Endothelial cell of umbilical vein (primary cell): ENCODE data around the gene UBE2M. TPM values are rescaled to one million over a fixed set of nuclear protein-coding genes. Genes with fewer than 3 reads are reported as not detected.
A peak's percentile ranks its signal among the peaks of the same experiment; 100 is the strongest.

Experiments
- BruUV-seq: library from RNA; stranded (reverse); fragments of 400-500 nt; replicated peaks from 2 replicates; lab custom pipeline; 2021; lab: Mats Ljungman, UMichigan
- CTCF ChIA-PET: fragments of 300-600, 350-600 bp; sonication (Branson Sonifier 250); formaldehyde crosslinking; loops from one replicate; lab custom pipeline; 2021; ENCODE audit warnings: antibody characterized with exemption, inconsistent platforms; lab: Charles Lee
- POLR2A ChIA-PET: fragments of 300-600, 350-600 bp; sonication (Branson Sonifier 250); formaldehyde crosslinking; loops from one replicate; lab custom pipeline; 2021; ENCODE audit warnings: antibody characterized with exemption, inconsistent platforms; lab: Charles Lee
- DNase-seq: peaks from one replicate; pipeline ENCODE4 v3.0.0-alpha.2; 2011; ENCODE audit warnings: low read depth, low spot score
- FAIRE-seq: peaks from 2 replicates; lab custom pipeline; 2011; peaks lifted over from hg19 to GRCh38; lab: Jason Lieb, UNC
- H2AFZ ChIP-seq: 2 replicates; pipeline ENCODE4 v1.6.0; 2012; ENCODE audit warnings: low read depth, low read length, control low read depth, inconsistent platforms
- H3K27ac ChIP-seq: 2 replicates; pipeline ENCODE4 v1.5.1; 2011; ENCODE audit warnings: low read depth, mild to moderate bottlenecking, control low read depth, low read length, moderate library complexity; ENCODE audit not compliant: insufficient read depth
- H3K27me3 ChIP-seq, 2 experiments: 2 replicates each; pipeline versions ENCODE4 v1.6.0 to v1.6.1; 2011; ENCODE audit warnings: low read length in 2 of 2, mixed read lengths in 1 of 2; ENCODE audit not compliant: control insufficient read depth in 2 of 2, insufficient read depth in 2 of 2
- H3K36me3 ChIP-seq, 2 experiments: 2 replicates in 1 of 2; 3 replicates in 1 of 2; pipeline ENCODE4 v1.5.1; 2011; ENCODE audit warnings: low read length in 2 of 2, mild to moderate bottlenecking in 1 of 2, moderate library complexity in 1 of 2; ENCODE audit not compliant: control insufficient read depth in 2 of 2, insufficient read depth in 2 of 2; ENCODE audit errors: extremely low read depth in 1 of 2
- H3K4me1 ChIP-seq: 3 replicates; pipeline ENCODE4 v1.5.1; 2011; ENCODE audit warnings: mild to moderate bottlenecking, low read length; ENCODE audit not compliant: control insufficient read depth, insufficient read depth; ENCODE audit errors: extremely low read depth
- H3K4me2 ChIP-seq: 2 replicates; pipeline ENCODE4 v1.6.1; 2011; ENCODE audit warnings: low read length, control low read depth, mixed read lengths; ENCODE audit not compliant: insufficient read depth
- H3K4me3 ChIP-seq, 3 experiments: fragments of 200-600 bp in 1 of 3; sonication (generic), shearing (Covaris generic) in 1 of 3; replicated peaks in 1 of 3; 2 replicates each; pipeline ENCODE4 v1.5.1; 2011 to 2016; ENCODE audit warnings: control low read depth in 3 of 3, low read length in 3 of 3, mild to moderate bottlenecking in 2 of 3, inconsistent platforms in 1 of 3, low read depth in 1 of 3, moderate library complexity in 1 of 3; ENCODE audit not compliant: insufficient read depth in 1 of 3
- H3K79me2 ChIP-seq: 2 replicates; pipeline ENCODE4 v1.6.0; 2012; ENCODE audit warnings: low read length, inconsistent platforms; ENCODE audit not compliant: control insufficient read depth, insufficient read depth
- H3K9ac ChIP-seq: replicated peaks from 2 replicates; pipeline ENCODE3; 2011; ENCODE audit warnings: low read length, control low read depth; ENCODE audit not compliant: insufficient read depth; ENCODE audit errors: extremely low read depth
- H3K9me1 ChIP-seq: replicated peaks from 3 replicates; pipeline ENCODE4 v1.6.0; 2011; ENCODE audit warnings: mild to moderate bottlenecking, low read length; ENCODE audit not compliant: control insufficient read depth, insufficient read depth; ENCODE audit errors: extremely low read depth
- H3K9me3 ChIP-seq: replicated peaks from 2 replicates; pipeline ENCODE4 v1.5.1; 2012; ENCODE audit warnings: low read length, inconsistent platforms; ENCODE audit not compliant: control insufficient read depth, insufficient read depth
- H4K20me1 ChIP-seq: replicated peaks from 2 replicates; pipeline ENCODE3; 2011; ENCODE audit warnings: mild to moderate bottlenecking, low read length; ENCODE audit not compliant: control insufficient read depth, insufficient read depth; ENCODE audit errors: extremely low read depth
- EZH2 ChIP-seq: IDR thresholded peaks from 2 replicates; pipeline ENCODE4 v1.6.1; 2012; ENCODE audit warnings: borderline replicate concordance, low read depth, mild to moderate bottlenecking, moderate library complexity, low read length, inconsistent platforms; ENCODE audit not compliant: severe bottlenecking
- FOS ChIP-seq: IDR thresholded peaks from 2 replicates; pipeline ENCODE4 v1.6.1; 2011; ENCODE audit warnings: mild to moderate bottlenecking, low read length, moderate library complexity, borderline replicate concordance; ENCODE audit not compliant: insufficient read depth
- GATA2 ChIP-seq: IDR thresholded peaks from 2 replicates; pipeline ENCODE4 v1.7.0; 2011; ENCODE audit warnings: low read depth, mild to moderate bottlenecking, moderate library complexity, mixed read lengths, low read length; ENCODE audit not compliant: insufficient read length, insufficient read depth
- JUN ChIP-seq: IDR thresholded peaks from 2 replicates; pipeline ENCODE4 v1.6.1; 2011; ENCODE audit warnings: borderline replicate concordance, low read depth; ENCODE audit not compliant: insufficient read length, insufficient read depth
- MYC ChIP-seq: IDR thresholded peaks from one replicate; pipeline ENCODE4 v1.6.1; 2011; ENCODE audit warnings: mild to moderate bottlenecking, low read depth, low read length
- POLR2A ChIP-seq: IDR thresholded peaks from 2 replicates; pipeline ENCODE4 v1.6.1; 2012; ENCODE audit warnings: low read depth, mild to moderate bottlenecking, control low read depth, low read length
- POLR2AphosphoS5 ChIP-seq: IDR thresholded peaks from 2 replicates; pipeline ENCODE4 v1.6.1; 2012; ENCODE audit warnings: low read depth, mild to moderate bottlenecking, control low read depth, low read length, moderate library complexity; ENCODE audit not compliant: insufficient read depth
- dilution Hi-C: fragments of 300-500 bp; cut with MboI; formaldehyde crosslinking; loops from one replicate; pipeline ENCODE4 v1.15.0; 2019; ENCODE audit warnings: low sequenced_read_pairs; ENCODE audit not compliant: extremely low pct_ligation_motif_present
- intact Hi-C: fragments of 100-400 bp; cut with micrococcal nuclease; formaldehyde crosslinking; loops from one replicate; pipeline ENCODE4 v1.10.0; 2022
- polyA plus RNA-seq, 4 experiments: library from polyadenylated mRNA; depleted of rRNA in 3 of 4; stranded (reverse) in 3 of 4; unstranded in 1 of 4; fragments of >200 nt; gene quantifications; 2 replicates each; pipeline versions ENCODE4 v1.2.1 to v1.2.3, GENCODE V29; 2011 to 2012; ENCODE audit warnings: missing spikeins in 1 of 4
- total RNA-seq: library from RNA; stranded (reverse); gene quantifications from 2 replicates; pipeline ENCODE4 v1.2.3, GENCODE V29; 2021
- TF ChIP-seq, protein P1 (sequence below), 2 donors: IDR thresholded peaks; 1 replicate in 1 of 2; 2 replicates in 1 of 2; pipeline ENCODE4 v1.5.1; 2011; ENCODE audit warnings: low read length in 2 of 2, mild to moderate bottlenecking in 2 of 2, moderate library complexity in 2 of 2, control low read depth in 1 of 2, inconsistent platforms in 1 of 2, low read depth in 1 of 2; ENCODE audit not compliant: insufficient read depth in 1 of 2; ENCODE audit errors: extremely low read depth in 1 of 2
- TF ChIP-seq, protein P2 (sequence below): IDR thresholded peaks from 2 replicates; pipeline ENCODE4 v1.6.1; 2011; ENCODE audit not compliant: insufficient read depth, insufficient read length

The UBE2M gene
- total and polyA plus RNA-seq, 2 donors (not counting 3 experiments of a cell fraction or from before 2014, with no cell fraction given) = 87.8 to 102 TPM

DNA sequence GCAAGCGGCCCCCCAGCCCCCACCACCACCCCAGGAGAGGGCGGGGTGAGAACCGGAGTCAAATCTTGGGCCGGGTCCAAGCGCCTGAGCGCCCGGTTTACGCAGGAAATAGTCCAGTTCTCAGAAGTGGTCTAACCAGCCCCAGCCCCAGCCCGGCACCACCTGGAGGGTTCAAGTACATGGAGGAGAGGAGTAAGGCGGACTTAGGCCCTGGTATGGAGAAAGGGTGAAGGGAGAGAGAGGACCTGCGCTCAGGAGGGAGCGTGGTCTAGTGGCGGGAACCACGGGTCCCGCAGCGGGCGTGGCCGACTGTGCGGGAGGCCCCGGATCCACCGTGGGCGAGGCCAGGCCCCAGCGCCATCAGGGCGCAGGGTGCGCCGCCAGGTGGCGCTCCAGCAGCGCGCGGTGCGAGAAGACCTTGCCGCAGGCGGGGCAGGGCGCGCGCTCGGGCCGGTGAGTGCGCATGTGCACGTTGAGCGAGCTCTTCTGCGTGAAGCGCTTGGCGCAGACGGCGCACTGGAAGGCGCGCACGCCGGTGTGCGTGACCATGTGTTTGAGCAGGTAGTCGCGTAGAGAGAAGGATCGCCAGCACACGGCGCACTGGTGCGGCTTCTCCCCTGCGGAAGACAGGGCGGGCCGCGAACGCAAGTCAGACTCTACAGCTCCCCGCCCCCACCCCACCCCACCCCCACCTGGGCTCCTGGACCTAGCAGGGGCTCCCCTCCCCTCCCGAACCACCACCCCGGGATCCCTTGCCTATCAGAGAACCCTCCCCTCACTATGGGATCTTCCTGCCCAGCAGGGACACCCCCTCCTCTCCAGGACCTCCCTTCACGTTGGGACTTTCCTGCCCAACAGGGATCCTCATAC, 44.5 kb downstream of the UBE2M start:
- dilution Hi-C loops (no loop called here), intact Hi-C loops (loop anchor here (1.0 kb wide), 1 partner anchor 67 kb away; no protein-coding TSS in a partner anchor)
- BruUV-seq = TSS peak; percentile 5
- no peaks in the 10 kb centered on the region for H3K9me3 ChIP-seq
- no peaks in the 10 kb centered on the region for H4K20me1 ChIP-seq
- TF ChIP-seq POLR2A (peak; percentile 92), EZH2 (no peak), JUN (no peak), FOS (no peak), MYC (no peak), POLR2AphosphoS5 (peak; percentile 88), GATA2 (no peak)
- TF ChIP-seq, protein P1, sequence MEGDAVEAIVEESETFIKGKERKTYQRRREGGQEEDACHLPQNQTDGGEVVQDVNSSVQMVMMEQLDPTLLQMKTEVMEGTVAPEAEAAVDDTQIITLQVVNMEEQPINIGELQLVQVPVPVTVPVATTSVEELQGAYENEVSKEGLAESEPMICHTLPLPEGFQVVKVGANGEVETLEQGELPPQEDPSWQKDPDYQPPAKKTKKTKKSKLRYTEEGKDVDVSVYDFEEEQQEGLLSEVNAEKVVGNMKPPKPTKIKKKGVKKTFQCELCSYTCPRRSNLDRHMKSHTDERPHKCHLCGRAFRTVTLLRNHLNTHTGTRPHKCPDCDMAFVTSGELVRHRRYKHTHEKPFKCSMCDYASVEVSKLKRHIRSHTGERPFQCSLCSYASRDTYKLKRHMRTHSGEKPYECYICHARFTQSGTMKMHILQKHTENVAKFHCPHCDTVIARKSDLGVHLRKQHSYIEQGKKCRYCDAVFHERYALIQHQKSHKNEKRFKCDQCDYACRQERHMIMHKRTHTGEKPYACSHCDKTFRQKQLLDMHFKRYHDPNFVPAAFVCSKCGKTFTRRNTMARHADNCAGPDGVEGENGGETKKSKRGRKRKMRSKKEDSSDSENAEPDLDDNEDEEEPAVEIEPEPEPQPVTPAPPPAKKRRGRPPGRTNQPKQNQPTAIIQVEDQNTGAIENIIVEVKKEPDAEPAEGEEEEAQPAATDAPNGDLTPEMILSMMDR (IDR thresholded peaks at IDR 0.05; ENCODE audit: extremely low read depth in 1 of 2, insufficient read depth in 1 of 2, low read depth in 1 of 2, low read length in 2 of 2) = peak; percentile 89 to 96
- TF ChIP-seq, protein P2, sequence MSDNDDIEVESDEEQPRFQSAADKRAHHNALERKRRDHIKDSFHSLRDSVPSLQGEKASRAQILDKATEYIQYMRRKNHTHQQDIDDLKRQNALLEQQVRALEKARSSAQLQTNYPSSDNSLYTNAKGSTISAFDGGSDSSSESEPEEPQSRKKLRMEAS = peak; percentile 78
- peak overlapping the region; percentile 48 for H3K4me2 ChIP-seq
- no peak overlapping the region for H3K9ac ChIP-seq
- peaks cover 0 to 11% of the 10 kb centered on the region in 2 experiments for H3K36me3 ChIP-seq
- H3K4me1 ChIP-seq = peaks cover 12% of the 10 kb centered on the region
- H3K27ac ChIP-seq = no peak overlapping the region
- H3K27me3 ChIP-seq = no peaks in the 10 kb centered on the region
- peak overlapping the region; percentile 40 for H2AFZ ChIP-seq
- peak overlapping the region in 2 of 3 experiments; percentile 8 to 27 for H3K4me3 ChIP-seq
- H3K9me1 ChIP-seq = no peaks in the 10 kb centered on the region
- peak; percentile 91 for FAIRE-seq
- POLR2A ChIA-PET = interaction anchor here (0.8 to 1.6 kb wide), 3 partner anchors 30 to 62 kb away, joined by 4 to 6 read pairs (median 4); partner anchors contain the start of genes CHMP2A and TRIM28
- peaks cover 34% of the 10 kb centered on the region for H3K79me2 ChIP-seq
- DNase-seq = peak; percentile 89
- CTCF ChIA-PET = interaction anchor here (0.7 to 2.7 kb wide), 28 partner anchors 9 to 285 kb away, joined by 3 to 42 read pairs (median 5); partner anchors contain the start of genes CHMP2A, TRIM28, UBE2M and ZNF497
